Skeletal muscle satellite cell (primary cell): ENCODE measurements around the gene CARD6.

Source experiments
- H3K27me3 ChIP-seq: 2 replicates; pipeline ENCODE4 v1.7.0; 2013; ENCODE audit warnings: low read length; ENCODE audit not compliant: control insufficient read depth, insufficient read depth
- H3K36me3 ChIP-seq: 2 replicates; pipeline ENCODE4 v1.7.0; 2013; ENCODE audit warnings: mild to moderate bottlenecking, control low read depth, low read length; ENCODE audit not compliant: insufficient read depth
- H3K4me1 ChIP-seq: 2 replicates; pipeline ENCODE4 v1.7.0; 2013; ENCODE audit warnings: low read length; ENCODE audit not compliant: control insufficient read depth, insufficient read depth
- H3K4me2 ChIP-seq: 2 replicates; pipeline ENCODE4 v1.7.0; 2013; ENCODE audit warnings: mild to moderate bottlenecking, low read length
- H3K4me3 ChIP-seq: 2 replicates; pipeline ENCODE4 v1.7.0; 2013; ENCODE audit warnings: low read length
- H3K9ac ChIP-seq: 2 replicates; pipeline ENCODE4 v1.7.0; 2013; ENCODE audit warnings: mild to moderate bottlenecking, low read depth, low read length, moderate library complexity
- H3K9me3 ChIP-seq: replicated peaks from 2 replicates; pipeline ENCODE4 v1.7.0; 2013; ENCODE audit warnings: mild to moderate bottlenecking, control low read depth, low read length

Gene CARD6

DNA sequence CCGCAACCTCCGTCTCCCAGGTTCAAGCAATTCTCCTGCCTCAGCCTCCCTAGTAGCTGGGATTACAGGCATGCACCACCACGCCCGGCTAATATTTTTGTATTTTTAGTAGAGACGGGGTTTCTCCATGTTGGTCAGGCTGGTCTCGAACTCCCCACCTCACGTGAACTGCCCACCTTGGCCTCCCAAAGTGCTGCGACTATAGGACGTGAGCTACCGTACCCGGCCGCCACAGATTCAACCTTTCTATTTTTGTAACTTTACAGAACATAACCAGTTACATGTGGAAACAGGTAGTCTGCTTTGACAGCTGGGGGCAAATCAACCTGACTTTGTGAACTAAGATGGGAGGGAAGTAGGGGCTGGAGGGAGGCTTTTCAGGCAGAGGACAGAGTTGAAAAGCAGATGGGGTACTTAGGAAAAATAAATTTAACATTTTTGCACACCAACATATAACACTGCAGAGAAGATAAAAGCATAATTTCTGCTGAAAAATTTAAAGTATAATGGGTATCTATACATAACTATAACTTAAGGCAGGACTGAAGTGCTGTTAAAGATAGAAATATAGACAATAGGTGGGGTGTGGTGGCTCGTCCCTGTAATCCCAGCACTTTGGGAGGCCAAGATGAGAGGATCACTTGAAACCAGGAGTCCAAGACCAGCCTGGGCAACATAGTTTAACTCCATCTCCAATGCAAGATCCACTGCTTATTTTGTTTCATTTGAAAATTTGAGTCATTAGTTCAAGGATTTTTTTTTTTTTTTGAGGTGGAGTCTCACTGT, 11.2 kb upstream of the CARD6 start:
- no peak overlapping the region for H3K4me3 ChIP-seq
- H3K36me3 ChIP-seq = peaks cover 94% of the 10 kb centered on the region

DNA sequence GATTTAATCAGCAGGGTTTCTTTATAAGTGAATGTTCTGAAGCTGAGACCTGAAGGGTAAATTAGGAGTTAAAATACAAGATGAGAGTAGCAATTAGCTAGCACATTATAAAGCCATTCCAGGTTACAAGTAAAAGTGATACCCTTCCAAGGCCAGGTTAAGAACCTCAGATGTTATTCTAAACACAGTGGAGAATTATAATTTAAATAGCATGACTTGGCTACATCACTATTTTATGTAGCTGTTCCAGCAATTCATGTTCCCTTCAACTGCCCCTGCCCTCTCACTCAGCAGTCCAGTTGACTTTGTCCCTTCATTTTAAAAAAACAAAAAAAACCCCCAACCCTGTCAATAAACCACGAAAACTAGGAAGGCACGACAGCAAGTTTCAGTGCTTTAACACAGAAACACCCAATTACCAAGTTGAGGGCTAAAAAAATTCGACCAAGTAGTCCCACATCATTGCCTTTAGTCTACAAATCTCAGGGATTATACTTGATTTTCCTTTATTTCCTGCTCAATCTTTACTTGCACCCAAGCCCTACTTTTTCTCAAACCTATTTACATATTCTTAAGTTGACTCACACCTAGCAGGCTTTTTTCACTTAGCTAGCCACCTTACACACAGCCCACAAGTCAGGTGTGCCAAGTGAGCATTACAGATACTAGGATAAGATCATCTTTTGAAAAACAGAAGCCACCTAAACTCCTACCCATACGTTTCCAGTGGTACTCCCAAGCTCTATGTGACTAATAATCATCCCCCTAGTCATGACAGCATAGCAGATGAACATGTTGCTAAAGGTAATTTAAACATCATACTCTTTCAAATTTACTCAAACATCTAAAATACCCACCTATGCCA, 9.6 kb upstream of the CARD6 start:
- Histone ChIP-seq H3K36me3 (peaks cover 83% of the 10 kb centered on the region), H3K9me3 (no peaks in the 10 kb centered on the region), H3K27me3 (no peaks in the 10 kb centered on the region), H3K4me2 (peak overlapping the region; percentile 87), H3K9ac (no peak overlapping the region), H3K4me1 (peaks cover 36% of the 10 kb centered on the region), H3K4me3 (no peak overlapping the region)

More for the DNA sequence above, 11.2 kb upstream of the CARD6 start:
- Histone ChIP-seq H3K27me3 (no peaks in the 10 kb centered on the region), H3K9me3 (no peaks in the 10 kb centered on the region), H3K9ac (no peak overlapping the region), H3K4me2 (no peak overlapping the region), H3K4me1 (peaks cover 24% of the 10 kb centered on the region)

- Histone ChIP-seq H3K4me1 (peaks cover 36% of the 10 kb centered on the region), H3K27me3 (no peaks in the 10 kb centered on the region), H3K4me2 (peak overlapping the region; percentile 87), H3K36me3 (peaks cover 75% of the 10 kb centered on the region), H3K9me3 (no peaks in the 10 kb centered on the region), H3K9ac (no peak overlapping the region), H3K4me3 (peak overlapping the region; percentile 89)
These were observed 8.8 kb upstream of the CARD6 start for GRCh38 chr5:40832345-40832744.

- Histone ChIP-seq H3K9ac (peak overlapping the region; percentile 97), H3K4me1 (peaks cover 36% of the 10 kb centered on the region), H3K4me3 (peak overlapping the region; percentile 89), H3K4me2 (peak overlapping the region; percentile 87), H3K27me3 (no peaks in the 10 kb centered on the region), H3K36me3 (peaks cover 61% of the 10 kb centered on the region), H3K9me3 (no peaks in the 10 kb centered on the region)
These were observed 7.4 kb upstream of the CARD6 start for GRCh38 chr5:40833712-40834229.

DNA sequence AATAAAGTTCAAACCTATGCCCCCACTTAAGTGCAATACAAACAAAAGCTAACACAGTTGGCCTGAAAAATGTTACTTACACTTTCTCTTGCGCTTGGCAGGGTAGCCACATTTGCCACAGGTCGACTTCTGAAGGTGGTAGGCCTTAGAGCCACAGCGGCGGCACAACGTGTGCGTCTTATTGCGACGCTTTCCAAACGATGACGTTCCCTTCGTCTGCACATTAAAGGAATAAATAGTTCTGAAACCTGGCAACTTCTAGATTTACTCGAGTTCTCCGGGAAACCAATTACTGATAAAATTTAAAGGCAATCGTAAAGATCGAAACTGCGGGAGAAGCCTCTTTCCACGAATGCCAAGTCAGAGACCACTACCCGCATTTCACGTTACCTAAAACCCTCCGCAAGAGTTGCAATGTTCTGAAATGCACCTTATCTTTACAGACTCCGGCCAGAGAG, 6.7 kb upstream of the CARD6 start:
- Histone ChIP-seq H3K9ac (peak overlapping the region; percentile 97), H3K4me1 (peaks cover 36% of the 10 kb centered on the region), H3K27me3 (no peaks in the 10 kb centered on the region), H3K9me3 (no peaks in the 10 kb centered on the region), H3K4me3 (peak overlapping the region; percentile 89), H3K36me3 (peaks cover 54% of the 10 kb centered on the region), H3K4me2 (peak overlapping the region; percentile 87)

- Histone ChIP-seq H3K9ac (peak within 1 kb of the TSS; percentile 97), H3K4me1 (peaks cover 36% of the 10 kb centered on the region), H3K9me3 (no peaks in the 10 kb centered on the region), H3K4me2 (peak within 1 kb of the TSS; percentile 88), H3K4me3 (peak within 1 kb of the TSS; percentile 89), H3K27me3 (no peaks in the 10 kb centered on the region), H3K36me3 (peaks cover 47% of the 10 kb centered on the region)
These were observed 6.0 kb upstream of the CARD6 start, which contains the start of gene RPL37 for GRCh38 chr5:40834849-40835787. RPL37 (minus strand) TSS chr5:40835222; CDS start chr5:40835185, 37 bp downstream.

- Histone ChIP-seq H3K4me1 (peaks cover 24% of the 10 kb centered on the region), H3K27me3 (no peaks in the 10 kb centered on the region), H3K4me2 (no peak overlapping the region), H3K9me3 (no peaks in the 10 kb centered on the region), H3K36me3 (peaks cover 18% of the 10 kb centered on the region), H3K9ac (no peak overlapping the region), H3K4me3 (no peak overlapping the region)
These were observed 3.1 kb upstream of the CARD6 start for GRCh38 chr5:40838086-40838485.

- peak overlapping the region; percentile 68 for H3K9ac ChIP-seq
- peak overlapping the region; percentile 55 for H3K4me3 ChIP-seq
- no peaks in the 10 kb centered on the region for H3K36me3 ChIP-seq
- no peaks in the 10 kb centered on the region for H3K27me3 ChIP-seq
- peak overlapping the region; percentile 61 for H3K4me2 ChIP-seq
- peaks cover 6% of the 10 kb centered on the region for H3K4me1 ChIP-seq
- H3K9me3 ChIP-seq = no peaks in the 10 kb centered on the region
These were observed 1.2 kb downstream of the CARD6 start for GRCh38 chr5:40842351-40842750.

- Histone ChIP-seq H3K4me1 (peaks cover 6% of the 10 kb centered on the region), H3K4me3 (no peak overlapping the region), H3K4me2 (no peak overlapping the region), H3K9me3 (no peaks in the 10 kb centered on the region), H3K27me3 (no peaks in the 10 kb centered on the region), H3K9ac (no peak overlapping the region), H3K36me3 (no peaks in the 10 kb centered on the region)
These were observed 3.4 kb downstream of the CARD6 start for GRCh38 chr5:40844565-40844964.

DNA sequence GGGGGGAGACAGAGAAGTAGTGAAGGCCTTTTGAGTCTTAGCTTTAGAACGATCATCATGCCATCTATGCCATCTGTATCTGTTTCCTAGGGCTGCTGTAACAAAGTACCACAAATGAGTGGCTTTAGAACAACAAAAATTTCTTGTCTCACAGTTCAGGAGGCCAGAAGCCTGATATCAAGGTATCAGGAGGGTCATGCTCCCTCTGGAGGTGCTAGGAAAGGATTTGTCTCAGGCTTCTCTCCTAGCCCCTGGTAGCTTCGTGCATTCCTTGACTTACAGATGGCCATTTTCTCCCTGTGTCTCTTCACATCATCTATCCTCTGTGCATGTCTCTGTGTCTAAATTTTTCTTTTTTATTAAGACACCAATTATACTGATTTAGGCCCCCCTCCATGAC, 5.2 kb downstream of the CARD6 start:
- Histone ChIP-seq H3K9ac (no peak overlapping the region), H3K27me3 (no peaks in the 10 kb centered on the region), H3K9me3 (no peaks in the 10 kb centered on the region)

More for the DNA sequence above, 5.2 kb downstream of the CARD6 start:
- peaks cover 6% of the 10 kb centered on the region for H3K4me1 ChIP-seq
- H3K36me3 ChIP-seq = no peaks in the 10 kb centered on the region
- no peak overlapping the region for H3K4me3 ChIP-seq
- no peak overlapping the region for H3K4me2 ChIP-seq
